ENCODE measurements around the gene WDR20.
"Not testable (repeated sequence)": the region's sequence is repeated elsewhere in the genome, so short reads cannot be mapped to it uniquely, and the experiment has no call there.

WDR20 gene

DNA sequence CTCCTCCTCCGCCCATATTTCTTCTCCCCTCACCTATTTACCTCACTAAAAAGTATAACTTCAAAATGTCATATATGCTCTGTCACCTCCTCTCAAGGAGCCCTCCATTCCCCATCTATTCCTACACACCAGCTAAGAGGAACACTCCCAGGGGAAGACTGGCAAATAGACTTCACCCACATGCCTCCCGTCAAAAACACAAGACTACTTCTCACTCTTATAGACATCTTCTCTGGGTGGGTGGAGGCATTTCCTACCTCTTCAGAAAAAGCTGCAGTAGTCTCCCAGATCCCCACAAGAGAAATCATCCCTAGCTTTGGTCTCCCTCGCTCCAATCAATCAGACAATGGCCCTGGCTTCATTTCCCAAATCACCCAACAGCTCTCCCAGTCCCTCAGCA is 99.1 kb downstream of the WDR20 start:
- Histone ChIP-seq H3K9me2 (replicated peaks; ENCODE audit: insufficient read depth, low read length) (no peaks in the 10 kb centered on the region), H3K27ac (ENCODE audit: low read length) (no peak overlapping the region), H3K4me2 (ENCODE audit: low read depth, low read length) (no peak overlapping the region), H3K4me3 (ENCODE audit: low read length) (no peak overlapping the region), H3K9me3 (replicated peaks; ENCODE audit: insufficient read depth, low read length) (no peaks in the 10 kb centered on the region), H4K20me1 (ENCODE audit: insufficient read depth, low read length) (no peaks in the 10 kb centered on the region), H2AFZ (ENCODE audit: low read length) (no peak overlapping the region), H3F3A (ENCODE audit: insufficient read depth, low read length) (no peaks in the 10 kb centered on the region), H3K4me1 (ENCODE audit: low read length) (no peaks in the 10 kb centered on the region), H3K79me2 (ENCODE audit: low read length) (no peaks in the 10 kb centered on the region), H3K9ac (ENCODE audit: low read length) (no peak overlapping the region), H3K36me3 (replicated peaks; ENCODE audit: insufficient read depth, low read length) (no peaks in the 10 kb centered on the region), H3K27me3 (replicated peaks; ENCODE audit: insufficient read depth, low read length) (no peaks in the 10 kb centered on the region)
- no peak for TF ChIP-seq EZH2 (optimal IDR thresholded peaks at IDR 0.05; ENCODE audit: low read depth, low read length)
- no peak for TF ChIP-seq EZH2phosphoT487 (IDR thresholded peaks at IDR 0.05; ENCODE audit: low read length)
- TF ChIP-seq, protein P1, sequence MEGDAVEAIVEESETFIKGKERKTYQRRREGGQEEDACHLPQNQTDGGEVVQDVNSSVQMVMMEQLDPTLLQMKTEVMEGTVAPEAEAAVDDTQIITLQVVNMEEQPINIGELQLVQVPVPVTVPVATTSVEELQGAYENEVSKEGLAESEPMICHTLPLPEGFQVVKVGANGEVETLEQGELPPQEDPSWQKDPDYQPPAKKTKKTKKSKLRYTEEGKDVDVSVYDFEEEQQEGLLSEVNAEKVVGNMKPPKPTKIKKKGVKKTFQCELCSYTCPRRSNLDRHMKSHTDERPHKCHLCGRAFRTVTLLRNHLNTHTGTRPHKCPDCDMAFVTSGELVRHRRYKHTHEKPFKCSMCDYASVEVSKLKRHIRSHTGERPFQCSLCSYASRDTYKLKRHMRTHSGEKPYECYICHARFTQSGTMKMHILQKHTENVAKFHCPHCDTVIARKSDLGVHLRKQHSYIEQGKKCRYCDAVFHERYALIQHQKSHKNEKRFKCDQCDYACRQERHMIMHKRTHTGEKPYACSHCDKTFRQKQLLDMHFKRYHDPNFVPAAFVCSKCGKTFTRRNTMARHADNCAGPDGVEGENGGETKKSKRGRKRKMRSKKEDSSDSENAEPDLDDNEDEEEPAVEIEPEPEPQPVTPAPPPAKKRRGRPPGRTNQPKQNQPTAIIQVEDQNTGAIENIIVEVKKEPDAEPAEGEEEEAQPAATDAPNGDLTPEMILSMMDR (IDR thresholded peaks at IDR 0.05; ENCODE audit: low read length): no peak
- no peak for DNase-seq

- DNase-seq: no peak
These were observed 99.5 kb downstream of the WDR20 start for GRCh38 chr14:102239231-102239630.

DNA sequence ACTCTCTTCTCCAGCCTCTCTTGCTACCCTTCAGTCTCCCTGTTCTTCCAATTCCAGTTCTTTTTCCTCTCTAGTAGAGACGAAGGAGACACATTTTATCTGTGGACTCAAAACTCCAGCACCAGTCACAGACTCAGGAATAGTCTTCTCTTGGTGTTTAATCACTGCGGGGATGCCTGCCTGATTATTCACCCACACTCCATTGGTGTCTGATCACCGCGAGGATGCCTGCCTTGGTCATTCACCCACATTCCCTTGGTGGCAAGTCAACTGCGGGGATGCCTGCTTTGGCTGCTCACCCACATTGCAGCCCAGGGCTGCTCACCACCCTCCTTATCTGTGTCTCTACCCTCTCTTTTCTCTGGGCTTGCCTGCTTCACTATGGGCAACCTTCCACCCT is 100.8 kb downstream of the WDR20 start:
- H3K4me2 ChIP-seq (ENCODE audit: low read depth, low read length); H3K4me1 ChIP-seq (ENCODE audit: low read length); H3K27me3 ChIP-seq (replicated peaks; ENCODE audit: insufficient read depth, low read length); H3K27ac ChIP-seq (ENCODE audit: low read length); H3K9me3 ChIP-seq (replicated peaks; ENCODE audit: insufficient read depth, low read length); H4K20me1 ChIP-seq (ENCODE audit: insufficient read depth, low read length); H3K4me3 ChIP-seq (ENCODE audit: low read length); H2AFZ ChIP-seq (ENCODE audit: low read length); H3K9me2 ChIP-seq (replicated peaks; ENCODE audit: insufficient read depth, low read length); H3K9ac ChIP-seq (ENCODE audit: low read length); H3K36me3 ChIP-seq (replicated peaks; ENCODE audit: insufficient read depth, low read length); DNase-seq; H3F3A ChIP-seq (ENCODE audit: insufficient read depth, low read length); H3K79me2 ChIP-seq (ENCODE audit: low read length): not testable (repeated sequence)

More at GRCh38 chr14:102239231-102239630, 99.5 kb downstream of the WDR20 start:
- no peak overlapping the region for H2AFZ ChIP-seq (ENCODE audit: low read length)
- no peaks in the 10 kb centered on the region for H3K36me3 ChIP-seq (replicated peaks; ENCODE audit: insufficient read depth, low read length)
- H4K20me1 ChIP-seq (ENCODE audit: insufficient read depth, low read length): no peaks in the 10 kb centered on the region
- H3K9me2 ChIP-seq (replicated peaks; ENCODE audit: insufficient read depth, low read length): no peaks in the 10 kb centered on the region
- no peaks in the 10 kb centered on the region for H3K4me1 ChIP-seq (ENCODE audit: low read length)
- H3K9me3 ChIP-seq (replicated peaks; ENCODE audit: insufficient read depth, low read length): no peaks in the 10 kb centered on the region
- no peak overlapping the region for H3K4me3 ChIP-seq (ENCODE audit: low read length)
- H3K9ac ChIP-seq (ENCODE audit: low read length): no peak overlapping the region
- H3K79me2 ChIP-seq (ENCODE audit: low read length): no peaks in the 10 kb centered on the region
- H3K27me3 ChIP-seq (replicated peaks; ENCODE audit: insufficient read depth, low read length): no peaks in the 10 kb centered on the region
- no peak for TF ChIP-seq EZH2phosphoT487 (IDR thresholded peaks at IDR 0.05; ENCODE audit: low read length)
- TF ChIP-seq, protein P1 (IDR thresholded peaks at IDR 0.05; ENCODE audit: low read length): no peak
- no peak for TF ChIP-seq EZH2 (optimal IDR thresholded peaks at IDR 0.05; ENCODE audit: low read depth, low read length)
- H3F3A ChIP-seq (ENCODE audit: insufficient read depth, low read length): no peaks in the 10 kb centered on the region
- no peak overlapping the region for H3K4me2 ChIP-seq (ENCODE audit: low read depth, low read length)
- no peak overlapping the region for H3K27ac ChIP-seq (ENCODE audit: low read length)

DNA sequence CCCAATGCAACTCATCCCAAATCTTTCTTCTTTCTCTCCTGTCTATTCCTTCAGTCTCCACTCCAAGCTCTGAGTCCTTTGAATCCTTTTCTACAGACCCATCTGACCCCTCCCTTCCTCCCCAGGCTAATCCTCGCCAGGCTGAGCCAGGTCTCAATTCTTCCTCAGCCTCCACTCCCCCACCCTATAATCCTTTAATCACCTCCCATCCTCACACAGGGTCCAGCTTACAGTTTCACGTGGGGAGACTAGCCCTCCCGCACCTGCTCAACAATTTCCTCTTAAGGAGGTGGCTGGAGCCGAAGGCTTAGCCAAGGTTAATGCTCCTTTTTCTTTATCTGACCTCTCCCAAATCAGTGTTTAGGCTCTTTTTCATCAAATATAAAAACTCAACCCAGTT is 101.5 kb downstream of the WDR20 start:
- no peaks in the 10 kb centered on the region for H3F3A ChIP-seq (ENCODE audit: insufficient read depth, low read length)
- no peaks in the 10 kb centered on the region for H4K20me1 ChIP-seq (ENCODE audit: insufficient read depth, low read length)
- DNase-seq: no peak
- no peak for TF ChIP-seq EZH2 (optimal IDR thresholded peaks at IDR 0.05; ENCODE audit: low read depth, low read length)
- TF ChIP-seq EZH2phosphoT487 (IDR thresholded peaks at IDR 0.05; ENCODE audit: low read length): no peak
- TF ChIP-seq, protein P1 (IDR thresholded peaks at IDR 0.05; ENCODE audit: low read length): no peak
- H2AFZ ChIP-seq (ENCODE audit: low read length): no peak overlapping the region
- no peak overlapping the region for H3K4me3 ChIP-seq (ENCODE audit: low read length)
- H3K9me3 ChIP-seq (replicated peaks; ENCODE audit: insufficient read depth, low read length): no peaks in the 10 kb centered on the region
- no peaks in the 10 kb centered on the region for H3K9me2 ChIP-seq (replicated peaks; ENCODE audit: insufficient read depth, low read length)
- no peaks in the 10 kb centered on the region for H3K36me3 ChIP-seq (replicated peaks; ENCODE audit: insufficient read depth, low read length)
- H3K4me1 ChIP-seq (ENCODE audit: low read length): no peaks in the 10 kb centered on the region
- no peak overlapping the region for H3K9ac ChIP-seq (ENCODE audit: low read length)
- no peaks in the 10 kb centered on the region for H3K27me3 ChIP-seq (replicated peaks; ENCODE audit: insufficient read depth, low read length)
- H3K4me2 ChIP-seq (ENCODE audit: low read depth, low read length): no peak overlapping the region
- H3K79me2 ChIP-seq (ENCODE audit: low read length): no peaks in the 10 kb centered on the region
- H3K27ac ChIP-seq (ENCODE audit: low read length): no peak overlapping the region

- not testable (repeated sequence) for H3K4me1 ChIP-seq (ENCODE audit: low read length); DNase-seq; H3K9ac ChIP-seq (ENCODE audit: low read length); H3K9me3 ChIP-seq (replicated peaks; ENCODE audit: insufficient read depth, low read length); H3F3A ChIP-seq (ENCODE audit: insufficient read depth, low read length); H3K27ac ChIP-seq (ENCODE audit: low read length); H4K20me1 ChIP-seq (ENCODE audit: insufficient read depth, low read length); H2AFZ ChIP-seq (ENCODE audit: low read length); H3K9me2 ChIP-seq (replicated peaks; ENCODE audit: insufficient read depth, low read length); H3K4me2 ChIP-seq (ENCODE audit: low read depth, low read length); H3K27me3 ChIP-seq (replicated peaks; ENCODE audit: insufficient read depth, low read length); H3K36me3 ChIP-seq (replicated peaks; ENCODE audit: insufficient read depth, low read length); H3K79me2 ChIP-seq (ENCODE audit: low read length); H3K4me3 ChIP-seq (ENCODE audit: low read length)
These were observed 104.1 kb downstream of the WDR20 start for GRCh38 chr14:102243795-102244194.

Measured in MM.1S (cell line).